HepG2 (cell line): ENCODE results near the gene SPON2. TPM values are rescaled to one million over a fixed set of nuclear protein-coding genes. Genes with fewer than 3 reads are reported as not detected.

Experiments used
- ATAC-seq: fragments of 200-7000 bp; cut with Tn5 transposase; 3 replicates; pipeline ENCODE4 v1.9.1; 2020; ENCODE audit warnings: mild to moderate bottlenecking, moderate library complexity
- BruUV-seq: library from RNA; stranded (reverse); fragments of 400-500 nt; replicated peaks from 2 replicates; lab custom pipeline; 2021; lab: Mats Ljungman, UMichigan
- CTCF ChIA-PET: fragments of 300-600 bp; formaldehyde crosslinking; extraction: SDS; loops from one replicate; lab custom pipeline; 2021; ENCODE audit warnings: low total read pairs, inconsistent platforms, low intra/inter-chr PET ratio; lab: Yijun Ruan, JAX
- POLR2A ChIA-PET: fragments of 350-600 bp; sonication (Branson Sonifier 250); formaldehyde crosslinking; loops from one replicate; lab custom pipeline; 2020; ENCODE audit warnings: antibody characterized with exemption, inconsistent platforms; lab: Yijun Ruan, JAX
- DNase-seq: peaks from one replicate; pipeline ENCODE4 v3.0.0-alpha.2; 2015; ENCODE audit warnings: low spot score
- FAIRE-seq: peaks from 3 replicates; lab custom pipeline; 2011; peaks lifted over from hg19 to GRCh38; lab: Jason Lieb, UNC
- H2AFZ ChIP-seq: one replicate; pipeline ENCODE4 v1.6.1; 2011; ENCODE audit warnings: low read length, inconsistent platforms
- H3K27ac ChIP-seq: fragments of 300-600 bp; 3 replicates; pipeline ENCODE4 v1.8.0; 2011; ENCODE audit warnings: mixed run types, mild to moderate bottlenecking, mixed read lengths, low read length, inconsistent platforms; ENCODE audit not compliant: insufficient read depth; ENCODE audit errors: extremely low read length
- H3K27me3 ChIP-seq, 2 experiments: fragments of 200-600 bp in 1 of 2; 2 replicates in 1 of 2; 3 replicates in 1 of 2; pipeline versions ENCODE4 v1.6.0 to v1.8.0; 2011; ENCODE audit warnings: low read length in 2 of 2, mild to moderate bottlenecking in 2 of 2, moderate library complexity in 2 of 2, inconsistent platforms in 1 of 2; ENCODE audit not compliant: insufficient read depth in 2 of 2, control insufficient read depth in 1 of 2
- H3K36me3 ChIP-seq, 2 experiments: fragments of 200-600 bp in 1 of 2; replicated peaks in 1 of 2; 2 replicates in 1 of 2; 3 replicates in 1 of 2; pipeline versions ENCODE4 v1.5.1 to v1.8.0; 2011; ENCODE audit warnings: low read length in 2 of 2, inconsistent platforms in 1 of 2; ENCODE audit not compliant: insufficient read depth in 2 of 2, control insufficient read depth in 1 of 2
- H3K4me1 ChIP-seq: 2 replicates; pipeline ENCODE4 v1.5.1; 2012; ENCODE audit warnings: low read length, inconsistent platforms; ENCODE audit not compliant: insufficient read depth
- H3K4me2 ChIP-seq: 2 replicates; pipeline ENCODE4 v1.6.0; 2011; ENCODE audit warnings: low read depth, low read length, inconsistent platforms
- H3K4me3 ChIP-seq, 3 experiments: fragments of 200-600 bp in 1 of 3; sonication (generic), shearing (Covaris generic) in 1 of 3; replicated peaks in 1 of 3; 2 replicates each; pipeline ENCODE4 v1.5.1; 2011 to 2016; ENCODE audit warnings: low read length in 3 of 3, inconsistent platforms in 2 of 3, low read depth in 2 of 3, mild to moderate bottlenecking in 2 of 3, control low read depth in 1 of 3, mixed read lengths in 1 of 3; ENCODE audit not compliant: insufficient read depth in 1 of 3
- H3K79me2 ChIP-seq: one replicate; pipeline ENCODE4 v1.6.1; 2011; ENCODE audit warnings: low read length, inconsistent platforms; ENCODE audit not compliant: insufficient read depth
- H3K9ac ChIP-seq: 2 replicates; pipeline ENCODE4 v1.6.0; 2011; ENCODE audit warnings: mild to moderate bottlenecking, low read depth, low read length, inconsistent platforms; ENCODE audit not compliant: insufficient read depth
- H3K9me3 ChIP-seq: 2 replicates; pipeline ENCODE4 v1.5.1; 2012; ENCODE audit warnings: mild to moderate bottlenecking, low read length
- H4K20me1 ChIP-seq: 2 replicates; pipeline ENCODE4 v1.6.0; 2011; ENCODE audit warnings: inconsistent platforms, mild to moderate bottlenecking, low read length, moderate library complexity; ENCODE audit not compliant: insufficient read depth
- CHD4 ChIP-seq: fragments of 200-600 bp; sonication (generic); IDR thresholded peaks from 2 replicates; pipeline ENCODE4 v1.7.0; 2017; ENCODE audit warnings: mild to moderate bottlenecking, low read length, borderline replicate concordance
- DR1 ChIP-seq: sonication (generic); formaldehyde crosslinking; IDR thresholded peaks from 2 replicates; pipeline ENCODE4 v1.8.0; 2021; ENCODE audit warnings: mild to moderate bottlenecking, missing genetic modification reagents, inconsistent platforms
- E2F5 ChIP-seq: sonication (generic); formaldehyde crosslinking; conservative IDR thresholded peaks from 2 replicates; pipeline ENCODE4 v1.4.0; 2020; ENCODE audit warnings: missing genetic modification reagents
- ETV6 ChIP-seq: sonication (generic); formaldehyde crosslinking; conservative IDR thresholded peaks from 2 replicates; pipeline ENCODE4 v1.4.0; 2020; ENCODE audit warnings: missing genetic modification reagents
- FOXP1 ChIP-seq, 2 experiments: fragments of 450-650 bp in 1 of 2; IDR thresholded peaks; 2 replicates each; pipeline ENCODE4 v1.6.1; 2017 to 2018; ENCODE audit warnings: antibody characterized with exemption in 1 of 2
- LRRFIP1 ChIP-seq: sonication (generic); formaldehyde crosslinking; conservative IDR thresholded peaks from 2 replicates; pipeline ENCODE4 v1.4.0; 2020; ENCODE audit warnings: missing genetic modification reagents
- MAFK ChIP-seq, 2 experiments: IDR thresholded peaks in 1 of 2; conservative IDR thresholded peaks in 1 of 2; 2 replicates each; pipeline ENCODE4 v1.6.1; 2011; ENCODE audit warnings: improper control_type of control experiment in 2 of 2, low read length in 2 of 2
- MXD1 ChIP-seq: sonication (generic); formaldehyde crosslinking; IDR thresholded peaks from 2 replicates; pipeline ENCODE4 v1.4.0; 2020; ENCODE audit warnings: mild to moderate bottlenecking, missing genetic modification reagents
- NBN ChIP-seq: fragments of 450-650 bp; conservative IDR thresholded peaks from 2 replicates; pipeline ENCODE4 v1.6.1; 2017
- RCOR2 ChIP-seq: IDR thresholded peaks from 2 replicates; pipeline ENCODE4 v1.6.1; 2016; ENCODE audit warnings: missing biosample characterization, missing genetic modification reagents
- ZNF251 ChIP-seq: sonication (generic); formaldehyde crosslinking; IDR thresholded peaks from 2 replicates; pipeline ENCODE4 v1.9.0; 2021; ENCODE audit warnings: mild to moderate bottlenecking, missing genetic modification reagents
- ZNF260 ChIP-seq: sonication (generic); formaldehyde crosslinking; IDR thresholded peaks from 2 replicates; pipeline ENCODE4 v1.4.0; 2020; ENCODE audit warnings: missing genetic modification reagents, low read depth, mild to moderate bottlenecking, borderline replicate concordance
- ZSCAN20 ChIP-seq: sonication (generic); formaldehyde crosslinking; IDR thresholded peaks from 2 replicates; pipeline ENCODE4 v1.4.0; 2020; ENCODE audit warnings: missing genetic modification reagents, mild to moderate bottlenecking, borderline replicate concordance
- in situ Hi-C: cut with HindIII; loops from 2 replicates; pipeline ENCODE4 v1.10.0; 2017; ENCODE audit warnings: low pct_unique_long_range_greater_than_20kb; ENCODE audit not compliant: extremely low pct_ligation_motif_present
- intact Hi-C: fragments of 100-400 bp; cut with micrococcal nuclease; formaldehyde crosslinking; loops from one replicate; pipeline ENCODE4 v1.10.0; 2022; ENCODE audit not compliant: unreplicated experiment
- polyA plus RNA-seq, 8 experiments: library from polyadenylated mRNA; depleted of rRNA in 3 of 8; stranded (reverse) in 7 of 8; unstranded in 1 of 8; fragments of >200 nt; fragmentation: Illumina TruSeq in 4 of 8; extraction: Trizol in 4 of 8; gene quantifications; 2 replicates each; pipeline versions ENCODE4 v1.2.1 to v1.2.3, GENCODE V29; 2011 to 2016; ENCODE audit warnings: low read depth in 4 of 8, missing spikeins in 1 of 8, mixed read lengths in 1 of 8; ENCODE audit not compliant: insufficient read depth in 1 of 8
- total RNA-seq, 5 experiments: library from RNA; depleted of rRNA; stranded (reverse); fragments of >200 nt; fragmentation: Illumina TruSeq; extraction: Trizol; gene quantifications; 2 replicates each; pipeline ENCODE4 v1.2.3, GENCODE V29; 2016; ENCODE audit warnings: low read depth in 1 of 5

The SPON2 gene
- total and polyA plus RNA-seq, 2 of the 13 experiments (the other 11 are each of a cell fraction or from before 2014, with no cell fraction given), result 17.4 to 55.2 TPM

GRCh38 chr4:1183985-1184773 is 11.8 kb upstream of the SPON2 start (continued):
- no peak for TF ChIP-seq LRRFIP1 (CRISPR knock-in tag)
- no peak for TF ChIP-seq ZSCAN20 (CRISPR knock-in tag)
- no peak for TF ChIP-seq ZNF251 (CRISPR knock-in tag)
- TF ChIP-seq ETV6 (CRISPR knock-in tag), result no peak
- no peak for TF ChIP-seq NBN
- TF ChIP-seq, all 625 proteins: peak for 0

- no peak for FAIRE-seq
- Histone ChIP-seq H4K20me1 (no peaks in the 10 kb centered on the region), H3K36me3 (no peaks in the 10 kb centered on the region), H3K9me3 (peaks cover 12% of the 10 kb centered on the region), H3K27ac (no peak overlapping the region), H3K4me1 (peaks cover 17% of the 10 kb centered on the region), H3K27me3 (no peaks in the 10 kb centered on the region), H3K9ac (no peak overlapping the region)
- POLR2A ChIA-PET, result interaction anchor here (1.8 kb wide), 1 partner anchor 9 kb away, joined by 5 read pairs; no protein-coding TSS in a partner anchor
- no TSS peak for BruUV-seq
- CTCF ChIA-PET, result no interaction called here
- DNase-seq, result no peak
- in situ Hi-C loops, result no loop called here
- TF ChIP-seq FOXP1 (IDR thresholded peaks at IDR 0.05), result no peak
- TF ChIP-seq FOXP1 (CRISPR knock-in tag; IDR thresholded peaks at IDR 0.05), result no peak
- no peak for TF ChIP-seq CHD4
- TF ChIP-seq RCOR2 (CRISPR knock-in tag), result no peak
- no peak for TF ChIP-seq MXD1 (CRISPR knock-in tag)
- TF ChIP-seq E2F5 (CRISPR knock-in tag), result no peak
- TF ChIP-seq DR1, result no peak
- TF ChIP-seq MAFK (conservative IDR thresholded peaks at IDR 0.05 in 1 of 2, IDR thresholded peaks at IDR 0.05 in 1 of 2; ENCODE audit: low read length in 2 of 2), result no peak
- no peak for TF ChIP-seq ZNF260
- TF ChIP-seq, all 625 proteins: peak for 0
- no peak for ATAC-seq
- Histone ChIP-seq H2AFZ (no peak overlapping the region), H3K4me3 (no peak overlapping the region), H3K4me2 (no peak overlapping the region), H3K79me2 (no peaks in the 10 kb centered on the region)
- intact Hi-C loops, result no loop called here
Measured at GRCh38 chr4:1182313-1182712, 9.9 kb upstream of the SPON2 start.
